Stimulated activated CD4-positive, alpha-beta T cell treated with anti-CD3 and anti-CD28 coated beads, Interleukin-4, amount 100 ng/mL, for 1 hour (primary cell): ENCODE measurements around the gene CTAGE8.
"Not testable (repeated sequence)": the region's sequence is repeated elsewhere in the genome, so short reads cannot be mapped to it uniquely, and the experiment has no call there.

Experiments
- DNase-seq: peaks from one replicate; pipeline ENCODE4 v3.0.0-alpha.2; 2020

The CTAGE8 gene, protein sequence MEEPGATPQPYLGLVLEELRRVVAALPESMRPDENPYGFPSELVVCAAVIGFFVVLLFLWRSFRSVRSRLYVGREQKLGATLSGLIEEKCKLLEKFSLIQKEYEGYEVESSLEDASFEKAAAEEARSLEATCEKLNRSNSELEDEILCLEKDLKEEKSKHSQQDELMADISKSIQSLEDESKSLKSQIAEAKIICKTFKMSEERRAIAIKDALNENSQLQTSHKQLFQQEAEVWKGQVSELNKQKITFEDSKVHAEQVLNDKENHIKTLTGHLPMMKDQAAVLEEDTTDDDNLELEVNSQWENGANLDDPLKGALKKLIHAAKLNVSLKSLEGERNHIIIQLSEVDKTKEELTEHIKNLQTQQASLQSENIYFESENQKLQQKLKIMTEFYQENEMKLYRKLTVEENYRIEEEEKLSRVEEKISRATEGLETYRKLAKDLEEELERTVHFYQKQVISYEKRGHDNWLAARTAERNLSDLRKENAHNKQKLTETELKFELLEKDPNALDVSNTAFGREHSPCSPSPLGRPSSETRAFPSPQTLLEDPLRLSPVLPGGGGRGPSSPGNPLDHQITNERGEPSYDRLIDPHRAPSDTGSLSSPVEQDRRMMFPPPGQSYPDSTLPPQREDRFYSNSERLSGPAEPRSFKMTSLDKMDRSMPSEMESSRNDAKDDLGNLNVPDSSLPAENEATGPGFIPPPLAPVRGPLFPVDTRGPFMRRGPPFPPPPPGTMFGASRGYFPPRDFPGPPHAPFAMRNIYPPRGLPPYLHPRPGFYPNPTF

DNA sequence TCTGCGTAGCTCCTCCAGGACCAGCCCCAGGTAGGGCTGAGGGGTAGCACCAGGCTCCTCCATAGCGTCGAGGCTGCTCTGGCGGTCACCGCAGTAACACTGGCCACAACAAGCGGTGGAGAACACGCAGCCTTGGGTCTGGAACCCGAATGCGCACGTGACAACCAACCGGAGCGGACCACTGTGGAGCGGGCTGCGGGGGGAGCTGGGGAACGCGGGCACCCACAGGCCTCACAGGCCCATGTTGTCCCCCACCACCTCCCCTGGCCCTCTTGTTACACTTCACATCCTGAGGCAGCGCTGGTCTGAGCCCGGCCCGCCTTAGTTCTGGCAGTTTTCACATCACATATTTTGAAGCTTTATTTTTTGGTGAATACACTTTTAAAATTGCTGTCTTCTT, at the start of gene CTAGE8:
TSS of gene CTAGE8 (minus strand) at position 101 of the 400 bp plus-strand sequence. CDS start at position 63, 38 bp downstream.
- not testable (repeated sequence) for DNase-seq

DNA sequence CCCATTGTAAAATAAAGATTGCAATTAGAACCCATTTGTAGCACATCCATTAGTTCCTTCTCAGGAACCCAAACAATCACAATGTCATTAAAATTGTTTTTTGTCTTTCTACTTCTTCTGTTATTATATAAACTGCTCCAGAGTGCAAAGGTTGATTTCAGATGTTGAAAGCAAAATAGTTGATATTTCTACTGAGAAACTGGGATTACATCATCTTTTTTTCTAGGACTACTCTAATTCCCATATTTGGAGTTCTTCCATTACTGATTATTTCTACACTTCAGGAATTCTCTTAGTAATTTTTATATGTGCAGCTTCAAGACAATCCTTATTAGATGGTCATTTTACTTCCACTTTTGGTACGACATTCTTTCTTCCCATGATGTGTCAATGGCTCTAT, 48.4 kb upstream of the CTAGE8 start:
- not testable (repeated sequence) for DNase-seq

DNA sequence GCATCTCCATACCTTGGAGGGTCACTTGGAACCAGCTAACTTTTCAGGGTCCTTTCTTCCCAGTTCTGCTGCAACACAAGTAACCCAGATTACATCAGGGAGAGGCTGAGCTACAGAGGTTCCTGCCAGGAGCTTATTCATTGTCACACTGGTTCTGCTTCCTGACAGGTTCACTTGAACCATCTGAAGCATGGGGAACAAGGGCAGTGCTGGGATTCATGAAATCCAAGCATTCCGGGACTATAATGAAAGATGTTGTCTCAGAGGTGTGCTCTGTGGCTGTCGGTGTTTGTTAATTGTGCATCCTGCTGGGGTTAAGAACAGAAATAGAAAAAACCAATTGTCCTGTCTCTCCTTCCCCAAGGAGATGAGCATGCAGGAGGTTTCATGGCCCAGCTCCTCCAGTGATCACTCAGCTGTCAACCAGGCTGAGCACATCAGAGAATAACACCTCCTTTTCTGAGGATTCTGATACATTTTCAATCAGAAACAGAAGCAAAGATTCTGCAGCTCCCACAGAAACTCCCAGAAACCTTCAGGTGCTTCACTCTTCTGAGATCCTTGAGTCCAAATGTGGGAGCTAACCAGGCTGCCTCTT, 42.9 kb upstream of the CTAGE8 start, which contains the start of gene OR2A1:
TSS of gene OR2A1 (plus strand) at position 548 of the 598 bp plus-strand sequence. CDS start 5,706 bp downstream, outside the sequence.
- not testable (repeated sequence) for DNase-seq

DNA sequence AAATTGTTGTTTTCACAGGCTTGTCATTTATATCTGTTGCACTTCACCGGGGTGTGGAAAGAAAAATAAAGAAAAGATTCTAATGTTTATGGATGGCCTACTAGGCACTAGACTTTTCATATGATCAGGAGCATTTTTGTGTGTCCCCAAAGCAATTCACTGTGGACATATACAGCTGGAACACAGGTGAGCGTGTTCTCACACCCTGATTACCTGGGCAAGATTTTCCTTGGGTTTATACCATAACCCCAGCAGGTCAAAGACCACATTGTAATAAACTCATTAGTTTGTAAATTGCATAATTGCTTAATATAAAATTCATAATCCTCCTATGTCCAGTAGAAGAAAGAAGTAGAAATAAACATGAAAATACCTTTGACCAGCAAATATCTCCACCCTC, 42.1 kb upstream of the CTAGE8 start:
- not testable (repeated sequence) for DNase-seq

DNA sequence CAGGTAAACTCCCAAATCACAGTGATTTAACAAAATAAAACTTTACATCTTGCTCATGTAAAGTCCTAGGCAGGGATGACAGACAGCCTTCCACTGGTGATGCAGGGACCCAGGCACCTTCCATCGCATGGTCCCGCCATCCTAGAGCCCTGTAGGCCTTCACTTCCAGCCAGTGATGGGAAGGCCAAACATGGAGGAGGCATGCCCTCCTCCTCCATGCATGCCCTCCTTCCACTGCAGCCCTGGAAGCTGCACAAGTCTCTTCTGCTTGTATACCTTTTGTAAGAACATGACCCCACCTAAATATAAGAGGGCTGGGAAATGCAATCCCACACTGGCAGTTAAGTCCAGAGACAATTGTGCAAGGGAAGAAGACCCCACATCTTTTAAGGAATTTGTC, 40.6 kb upstream of the CTAGE8 start:
- not testable (repeated sequence) for DNase-seq

DNA sequence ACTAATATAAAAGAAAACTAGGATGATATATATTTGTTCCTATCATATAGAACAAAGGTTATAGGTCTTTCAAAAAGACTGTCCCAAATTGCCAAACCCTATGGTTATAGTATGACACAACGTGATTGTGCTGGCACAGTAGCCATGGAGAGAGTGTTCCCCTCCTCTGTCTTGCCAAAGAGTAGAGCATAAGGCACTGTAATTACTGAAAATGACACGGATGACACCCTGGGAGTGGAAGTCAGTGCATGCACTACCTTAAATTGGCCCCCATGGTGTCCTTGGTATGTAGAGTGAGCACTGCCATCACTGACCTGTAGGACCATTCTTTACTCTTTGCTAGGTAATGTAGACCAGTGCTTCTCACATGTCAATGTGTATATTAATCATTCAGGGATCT, 36.1 kb upstream of the CTAGE8 start:
- not testable (repeated sequence) for DNase-seq

DNA sequence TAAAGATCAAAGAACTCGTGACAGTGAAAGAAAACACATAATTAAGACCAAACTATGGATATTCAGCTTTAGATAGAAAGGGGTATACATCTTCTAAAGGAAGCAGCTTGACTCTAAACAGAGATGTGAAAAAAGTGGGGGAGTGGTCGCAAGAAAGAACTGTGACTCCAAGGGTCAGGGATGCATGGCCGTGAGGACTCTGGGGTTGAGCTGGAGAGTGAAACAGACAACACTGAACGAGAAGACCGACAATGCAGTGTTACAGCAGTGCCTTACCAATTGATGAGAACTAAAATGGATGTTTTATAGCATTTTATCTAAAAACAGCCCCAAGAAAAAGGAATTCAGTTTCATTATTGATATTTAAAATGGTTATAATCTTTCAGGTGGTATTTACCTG, 34.5 kb upstream of the CTAGE8 start:
- not testable (repeated sequence) for DNase-seq

DNA sequence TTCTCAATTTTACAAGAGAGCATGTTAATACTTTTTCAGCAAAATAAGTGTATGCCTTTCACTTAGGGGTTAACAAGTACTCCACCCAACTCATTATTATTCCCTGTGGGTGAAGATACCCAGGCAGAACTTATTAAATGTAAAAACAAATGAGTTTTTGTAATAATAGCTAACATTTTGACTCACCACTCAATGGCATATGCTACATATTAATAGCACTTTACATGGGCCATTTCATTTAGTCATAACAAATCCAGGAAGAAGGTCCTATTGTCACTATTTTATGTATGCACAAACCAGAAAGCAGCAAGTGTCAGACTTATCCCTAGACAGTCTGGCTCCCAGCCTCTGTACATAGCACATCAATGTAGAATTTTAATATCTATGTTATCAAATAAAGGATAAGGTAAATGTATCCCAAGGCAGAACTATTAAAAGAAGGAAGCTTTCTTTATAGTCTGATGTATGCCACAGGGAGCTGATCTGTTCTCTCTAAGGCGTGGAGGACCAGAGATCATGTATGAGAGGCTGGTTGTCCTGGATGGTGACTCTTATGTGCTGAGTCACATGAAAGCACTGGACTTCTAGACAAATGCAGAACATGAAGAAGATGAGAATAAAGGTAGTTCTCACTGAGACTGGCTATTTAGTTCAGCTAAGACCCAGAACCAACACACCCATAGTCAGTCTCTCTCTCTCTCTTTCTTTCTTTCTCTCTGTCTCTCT, 33.7 kb upstream of the CTAGE8 start:
- DNase-seq, result not testable (repeated sequence)

DNA sequence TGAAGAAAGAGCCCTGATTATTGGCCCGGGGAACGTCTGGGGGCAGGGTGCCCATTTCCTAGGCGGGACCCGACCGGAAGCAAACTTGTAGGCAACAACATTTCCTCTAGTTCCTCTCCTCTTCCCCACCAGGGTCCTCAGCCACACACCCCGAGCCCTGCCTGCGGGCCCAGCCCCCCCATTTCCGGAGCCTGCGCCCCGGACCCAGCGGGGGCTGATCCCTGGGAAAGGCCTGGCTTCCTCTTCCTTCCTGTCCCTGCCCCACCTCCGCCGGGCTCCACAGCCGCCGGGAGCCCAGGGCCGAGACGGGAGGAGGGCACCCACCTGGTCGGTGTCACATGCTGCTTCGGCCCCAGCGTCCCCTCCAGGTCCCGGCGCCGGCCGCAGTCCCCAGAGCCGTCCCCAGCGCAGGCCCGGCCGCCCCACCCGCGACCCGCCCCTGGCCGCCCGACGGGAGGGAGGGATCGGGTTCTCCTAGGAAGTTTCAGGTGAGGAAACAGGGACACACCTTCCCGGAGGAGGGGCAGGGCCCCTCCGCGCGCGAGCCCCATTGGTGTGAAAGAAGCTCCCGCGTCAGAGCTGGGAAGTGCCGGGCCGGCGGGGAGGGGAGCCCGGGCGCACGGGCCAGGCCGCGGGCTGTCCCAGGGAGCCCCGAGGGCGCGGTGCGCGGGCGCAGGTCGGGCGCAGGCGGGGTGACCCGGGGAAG, 24.9 kb upstream of the CTAGE8 start:
- DNase-seq, result peak; percentile 5

DNA sequence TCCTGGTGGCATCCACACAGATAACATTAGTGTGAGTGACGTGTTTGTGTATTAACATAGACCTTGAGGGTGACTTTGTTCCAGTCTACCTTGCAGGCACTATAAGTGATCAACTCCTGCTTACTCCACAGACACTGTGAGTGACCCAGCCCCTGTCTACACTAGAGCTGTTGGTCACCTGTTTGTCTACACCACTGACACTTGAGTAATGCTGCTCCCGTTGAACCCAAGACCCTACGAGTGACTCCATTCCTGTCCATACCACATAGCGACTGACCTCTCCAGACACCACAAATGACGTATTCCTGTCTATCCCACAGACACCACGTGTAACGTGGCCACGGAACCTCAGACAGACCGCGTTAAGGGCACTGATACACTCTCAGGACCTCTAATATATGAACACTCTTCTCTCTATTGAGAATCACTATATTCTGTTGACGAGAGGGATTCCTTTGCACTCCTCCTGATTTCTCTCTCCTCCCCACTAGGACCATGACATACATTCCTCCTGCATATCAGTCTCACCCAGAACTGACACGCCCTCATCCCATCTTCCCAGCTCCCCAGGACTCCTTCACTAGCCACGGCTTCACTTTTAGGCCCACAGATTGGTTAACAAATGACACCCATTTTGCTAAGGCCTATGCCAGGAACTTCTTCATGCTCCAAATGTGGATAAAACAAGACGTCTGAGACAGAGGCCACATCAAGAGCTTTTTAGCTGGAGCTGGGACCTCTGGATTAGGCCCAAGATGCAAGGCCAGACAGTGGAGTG, 23.5 kb upstream of the CTAGE8 start:
- DNase-seq, result not testable (repeated sequence)

DNA sequence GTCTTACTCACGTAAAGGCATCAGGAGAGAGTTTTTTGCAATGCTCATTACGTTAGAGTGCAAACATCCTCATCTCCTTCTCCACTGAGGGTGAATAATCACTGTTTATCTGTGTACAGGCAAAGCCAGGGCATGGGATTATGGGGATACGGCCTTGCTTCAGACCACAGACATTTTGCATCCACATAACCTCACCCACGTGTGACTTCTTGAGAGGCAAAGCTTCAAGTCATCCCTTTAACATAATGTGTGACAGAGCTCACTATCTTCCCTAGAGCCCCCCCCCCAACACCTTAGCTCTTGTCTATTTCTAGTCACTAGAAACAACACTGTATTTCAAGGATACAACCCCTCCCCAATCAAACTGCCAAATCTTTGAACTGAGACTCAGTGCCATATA, 22.5 kb upstream of the CTAGE8 start:
- not testable (repeated sequence) for DNase-seq

DNA sequence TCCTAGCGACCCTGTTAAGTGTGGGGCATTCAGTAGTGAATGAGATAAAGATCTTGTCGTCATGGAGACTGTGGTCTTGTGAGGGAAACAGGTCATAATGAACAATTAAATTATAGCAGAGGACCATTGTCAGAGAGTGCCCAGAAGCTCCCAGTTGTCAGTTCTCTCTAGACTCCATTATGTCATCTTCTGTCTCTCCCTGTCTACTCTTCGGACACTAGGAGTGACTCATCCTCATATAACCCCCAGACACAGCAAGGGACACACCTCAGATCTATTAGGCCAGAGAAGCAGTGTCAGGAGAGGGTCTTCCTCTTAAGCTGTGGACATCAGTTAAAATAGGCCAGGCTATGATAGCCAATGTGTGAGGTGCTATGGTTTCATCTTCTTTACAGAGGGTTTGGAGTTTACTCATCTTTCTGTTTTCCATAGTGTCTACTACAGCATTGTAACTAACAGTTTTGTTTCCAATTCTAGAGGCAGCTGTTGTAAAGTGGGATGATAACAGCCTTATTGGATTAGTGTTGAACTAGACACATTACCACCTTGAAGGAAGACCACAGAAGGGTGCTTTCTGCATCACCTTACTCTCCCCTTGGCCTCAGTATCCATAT, 18.2 kb upstream of the CTAGE8 start:
- not testable (repeated sequence) for DNase-seq

DNA sequence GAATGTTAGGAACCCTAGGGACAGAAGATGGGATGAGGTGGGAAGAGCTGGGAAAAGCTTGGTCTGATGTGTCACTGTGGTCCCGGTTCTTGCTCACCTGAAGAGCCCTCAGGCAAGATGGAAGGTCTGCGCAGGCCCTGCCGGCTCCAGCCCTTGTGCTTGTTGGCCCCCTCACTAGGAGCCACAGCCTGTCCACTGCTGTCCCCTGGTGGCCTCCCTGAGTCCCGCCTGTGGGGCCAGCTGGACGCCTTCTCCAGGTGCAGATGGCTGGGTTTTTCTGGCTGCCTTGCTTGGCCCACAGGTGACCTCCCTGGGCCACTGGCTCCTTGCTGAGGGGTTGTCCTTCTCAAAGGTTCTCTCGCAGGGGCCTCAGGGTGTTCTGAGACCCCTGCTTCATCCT, 14.6 kb upstream of the CTAGE8 start:
- DNase-seq, result not testable (repeated sequence)

DNA sequence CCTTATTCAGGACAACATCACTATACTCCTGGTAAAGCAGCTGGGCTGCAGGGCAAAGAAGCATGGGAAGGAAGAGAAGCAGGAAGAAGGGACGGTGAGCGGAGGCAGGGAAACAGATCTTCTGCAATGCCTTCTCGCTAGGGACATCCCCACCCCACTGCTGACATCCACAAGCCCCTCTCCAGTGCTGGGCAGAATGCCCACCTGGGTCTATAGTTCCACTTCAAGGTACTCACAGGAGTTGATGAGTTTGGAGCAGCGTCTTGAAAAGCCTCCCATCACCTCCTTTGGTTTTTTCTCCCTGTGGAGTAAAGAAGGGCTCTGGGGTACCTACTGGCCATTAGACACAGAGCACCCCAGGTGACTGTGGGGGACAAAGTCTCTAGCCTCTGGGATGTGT, 13.4 kb upstream of the CTAGE8 start:
- not testable (repeated sequence) for DNase-seq

DNA sequence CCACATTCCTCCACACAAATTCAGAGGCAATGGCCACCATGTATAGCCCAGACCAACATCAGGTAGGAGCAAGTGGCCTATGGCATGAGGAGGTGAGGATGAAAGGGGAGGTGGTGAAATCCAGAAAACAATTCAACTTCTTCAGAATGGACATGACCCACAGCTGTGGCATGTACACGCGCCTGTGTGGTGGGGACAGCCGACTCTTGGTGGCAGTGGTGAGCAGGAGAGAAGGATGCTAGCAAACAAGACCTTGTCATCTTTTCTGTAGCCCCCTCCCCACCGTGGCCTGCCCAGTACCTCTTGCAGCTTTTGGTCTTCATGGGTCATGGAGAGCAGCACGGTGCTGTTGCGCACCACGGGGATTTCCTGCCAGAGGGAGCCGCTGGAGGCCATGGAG, 12.9 kb upstream of the CTAGE8 start:
- DNase-seq, result not testable (repeated sequence)

DNA sequence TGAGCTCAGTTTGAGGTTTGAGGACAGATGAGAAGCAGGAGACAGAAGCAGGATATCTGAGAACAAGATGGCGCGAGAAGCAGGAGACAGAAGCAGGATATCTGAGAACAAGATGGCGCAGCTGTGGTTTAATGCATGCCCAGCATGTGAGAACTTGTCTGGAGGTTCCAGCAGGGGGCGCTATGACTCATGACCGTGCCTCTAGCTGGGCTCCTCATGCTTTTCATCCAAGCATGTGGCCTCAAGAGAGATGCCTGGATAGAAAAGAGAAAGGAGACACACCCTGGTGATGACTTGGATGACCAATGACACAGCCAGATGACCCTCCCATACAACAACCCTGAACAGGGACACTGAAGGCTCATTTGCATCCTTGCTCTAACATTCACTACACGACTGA, 10.9 kb upstream of the CTAGE8 start:
- not testable (repeated sequence) for DNase-seq

DNA sequence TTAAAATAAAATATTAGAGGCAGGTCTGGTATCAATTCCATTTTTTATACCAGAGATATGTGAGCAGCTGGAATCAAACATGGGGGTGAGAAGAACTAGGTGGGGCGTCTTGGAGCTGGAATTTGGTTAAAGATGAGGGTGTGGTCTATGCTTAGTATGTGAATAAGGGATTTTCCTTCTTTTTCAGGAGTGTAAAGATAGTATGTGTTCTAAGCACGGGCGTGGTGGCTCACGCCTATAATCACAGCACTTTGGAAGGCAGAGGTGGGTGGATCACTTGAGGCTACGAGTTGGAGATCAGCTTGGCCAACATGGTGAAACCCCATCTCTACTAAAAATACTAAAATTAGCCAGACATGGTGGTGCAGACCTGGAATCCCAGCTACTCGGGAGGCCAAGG, 6.2 kb upstream of the CTAGE8 start:
- not testable (repeated sequence) for DNase-seq

DNA sequence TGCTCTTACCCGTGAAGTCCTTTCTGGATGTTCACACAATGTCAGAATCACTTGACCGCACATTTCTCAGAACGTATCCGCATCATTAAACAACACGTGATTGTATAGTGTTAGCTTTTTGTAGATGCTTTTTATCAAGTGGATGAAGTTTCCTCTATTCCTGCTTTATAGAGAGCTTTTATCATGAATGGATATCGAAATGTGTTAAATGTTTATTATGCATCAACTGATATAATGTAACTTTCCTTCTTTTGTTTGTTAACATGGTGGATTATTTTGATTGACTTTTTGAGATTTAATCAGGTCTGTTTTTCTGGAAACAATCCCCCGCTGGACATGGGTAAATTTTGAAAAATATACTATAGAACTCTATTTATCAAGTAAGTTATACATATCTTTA, 4.4 kb downstream of the CTAGE8 start, which contains the start of gene OR2A7:
TSS of gene OR2A7 (minus strand) at position 101 of the 400 bp plus-strand sequence. CDS start 5,164 bp downstream, outside the sequence.
- DNase-seq, result not testable (repeated sequence)

DNA sequence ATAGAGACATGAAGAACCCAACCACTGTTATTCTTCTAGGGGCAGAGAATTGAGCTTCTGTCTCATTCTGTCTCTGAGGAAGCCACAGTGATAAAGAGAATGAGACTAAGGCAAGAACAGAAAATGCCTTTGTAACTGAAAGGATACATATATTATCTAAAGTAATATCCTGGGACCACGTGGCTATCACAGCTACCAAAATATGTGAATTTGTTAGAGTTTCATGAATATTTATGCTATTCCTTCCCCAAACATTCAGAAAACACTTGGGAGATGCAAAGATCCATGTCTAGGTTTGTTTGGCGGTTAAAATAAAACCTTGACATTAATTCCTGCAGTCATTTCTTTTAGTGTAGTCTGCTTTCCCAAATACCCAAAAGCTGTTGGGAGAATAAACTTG, 7.0 kb downstream of the CTAGE8 start:
- not testable (repeated sequence) for DNase-seq

DNA sequence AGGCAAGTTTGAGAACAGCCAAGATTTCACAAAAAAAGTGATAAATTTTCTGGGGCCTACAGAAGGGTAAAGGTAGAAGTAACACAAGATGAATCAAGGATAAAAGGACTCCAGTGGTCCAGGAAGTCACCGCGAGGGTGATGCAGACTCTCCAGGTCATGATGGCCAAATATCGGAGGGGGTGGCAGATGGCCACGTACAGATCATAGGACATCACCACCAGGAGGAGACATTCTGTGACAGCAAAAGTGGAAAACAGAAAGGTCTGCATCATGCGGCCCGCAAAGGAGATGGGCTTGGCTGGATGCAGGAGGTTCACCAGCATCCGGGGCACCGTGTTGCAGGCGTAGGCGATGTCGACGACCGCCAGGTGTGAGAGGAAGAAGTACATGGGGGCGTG, 10.0 kb downstream of the CTAGE8 start:
- DNase-seq, result not testable (repeated sequence)
